Smooth muscle cell (in vitro differentiated cells): ENCODE measurements around the gene CALML3. TPM values are rescaled to one million over a fixed set of nuclear protein-coding genes. Genes with fewer than 3 reads are reported as not detected.
A peak's percentile ranks its signal among the peaks of the same experiment; 100 is the strongest.

Experiments used
- DNase-seq: peaks from one replicate; lab custom pipeline; 2025; ENCODE audit not compliant: unreplicated experiment; lab: John Stamatoyannopoulos, UW
- H2AFZ ChIP-seq: fragments of 200-600 bp; sonication (generic); 2 replicates; pipeline ENCODE4 v1.6.0; 2016; ENCODE audit warnings: antibody characterized with exemption, low read depth, mild to moderate bottlenecking
- H3F3A ChIP-seq: fragments of 200-600 bp; sonication (generic); 2 replicates; pipeline ENCODE4 v1.6.0; 2017; ENCODE audit warnings: antibody characterized with exemption, low read depth
- H3K27ac ChIP-seq: fragments of 200-600 bp; sonication (generic); 2 replicates; pipeline ENCODE4 v1.5.1; 2016; ENCODE audit warnings: low read depth, mild to moderate bottlenecking
- H3K27me3 ChIP-seq: fragments of 200-600 bp; sonication (generic); 2 replicates; pipeline ENCODE4 v1.6.1; 2016; ENCODE audit warnings: low read depth, mild to moderate bottlenecking
- H3K36me3 ChIP-seq: fragments of 200-600 bp; sonication (generic); 2 replicates; pipeline ENCODE4 v1.5.1; 2016; ENCODE audit warnings: low read depth
- H3K4me1 ChIP-seq: fragments of 200-600 bp; sonication (generic); 2 replicates; pipeline ENCODE4 v1.5.1; 2016; ENCODE audit warnings: low read depth
- H3K4me2 ChIP-seq: fragments of 200-600 bp; sonication (generic); 2 replicates; pipeline ENCODE4 v1.6.0; 2016; ENCODE audit warnings: mild to moderate bottlenecking
- H3K4me3 ChIP-seq: fragments of 200-600 bp; sonication (generic); 2 replicates; pipeline ENCODE4 v1.5.1; 2016; ENCODE audit warnings: mild to moderate bottlenecking
- H3K79me2 ChIP-seq: fragments of 200-600 bp; sonication (generic); 2 replicates; pipeline ENCODE4 v1.6.0; 2016; ENCODE audit warnings: low read depth, mild to moderate bottlenecking
- H3K9ac ChIP-seq: fragments of 200-600 bp; sonication (generic); 2 replicates; pipeline ENCODE4 v1.6.0; 2016; ENCODE audit warnings: low read depth
- H3K9me3 ChIP-seq: fragments of 200-600 bp; sonication (generic); replicated peaks from 2 replicates; pipeline ENCODE4 v1.5.1; 2016; ENCODE audit warnings: low read depth
- H4K20me1 ChIP-seq: fragments of 200-600 bp; sonication (generic); 2 replicates; pipeline ENCODE4 v1.6.0; 2016; ENCODE audit warnings: low read depth
- WGBS: methylation state at CpG from one replicate; pipeline ENCODE4 v1.1.7; 2016; ENCODE audit warnings: low lambda C conversion rate; 5-methylcytosine and 5-hydroxymethylcytosine counted together
- polyA plus RNA-seq: library from polyadenylated mRNA; unstranded; fragments of >200 nt; fragmentation: Nextera tagmentation; extraction: Ambion mirVana; gene quantifications from 2 replicates; pipeline ENCODE4 v1.2.1, GENCODE V29; 2016
- total RNA-seq: library from RNA; depleted of rRNA; stranded (reverse); fragments of >200 nt; gene quantifications from 2 replicates; pipeline ENCODE4 v1.2.3, GENCODE V29; 2014
- TF ChIP-seq, protein P1 (sequence below): fragments of 200-600 bp; sonication (generic); IDR thresholded peaks from 2 replicates; pipeline ENCODE4 v1.5.1; 2017; ENCODE audit warnings: borderline replicate concordance, mild to moderate bottlenecking, antibody characterized with exemption; ENCODE audit not compliant: insufficient read depth, poor library complexity, severe bottlenecking

The CALML3 gene
- total and polyA plus RNA-seq, 2 experiments from 2014 or later = 0.49 TPM; not detected in 1

DNA sequence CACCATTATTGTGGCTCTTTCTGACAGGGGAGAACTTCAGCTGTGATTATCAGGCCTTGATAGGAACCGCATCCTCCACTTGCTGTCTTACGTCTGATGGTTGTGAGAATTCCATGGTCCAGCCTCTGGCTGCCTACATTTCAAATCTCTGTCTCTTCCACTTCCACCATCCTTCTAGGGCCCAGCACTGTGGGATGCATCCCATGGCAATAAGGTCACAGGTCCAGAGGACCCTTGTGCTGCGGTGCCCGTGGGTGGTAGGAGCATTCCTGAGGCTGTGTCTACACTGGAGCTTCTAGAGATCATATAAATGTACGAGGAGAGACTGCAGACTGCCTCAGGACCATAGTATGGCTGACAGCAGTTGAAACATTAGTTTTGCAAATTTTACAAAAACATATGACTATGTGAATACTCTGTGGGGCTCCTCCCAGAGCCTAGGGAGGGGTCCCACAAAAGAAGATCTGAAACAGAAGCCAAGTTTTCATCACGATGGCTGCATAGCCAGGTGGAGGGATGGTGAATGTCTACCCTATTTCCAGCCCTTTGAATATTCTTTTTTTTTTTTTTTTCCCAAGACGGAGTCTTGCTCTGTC is 11.8 kb downstream of the CALML3 start:
- no peak overlapping the region for H3K4me2 ChIP-seq
- no peak for DNase-seq
- H3K36me3 ChIP-seq = no peaks in the 10 kb centered on the region
- H3K27ac ChIP-seq = no peak overlapping the region
- WGBS = 85% methylated on average over 7 of the region's 7 CpGs
- no peaks in the 10 kb centered on the region for H3K79me2 ChIP-seq
- no peaks in the 10 kb centered on the region for H3K4me1 ChIP-seq
- no peaks in the 10 kb centered on the region for H3K9me3 ChIP-seq
- no peak overlapping the region for H3K4me3 ChIP-seq
- H2AFZ ChIP-seq = no peak overlapping the region
- no peak overlapping the region for H3K9ac ChIP-seq
- H3F3A ChIP-seq = peaks cover 26% of the 10 kb centered on the region
- no peaks in the 10 kb centered on the region for H3K27me3 ChIP-seq
- TF ChIP-seq, protein P1, sequence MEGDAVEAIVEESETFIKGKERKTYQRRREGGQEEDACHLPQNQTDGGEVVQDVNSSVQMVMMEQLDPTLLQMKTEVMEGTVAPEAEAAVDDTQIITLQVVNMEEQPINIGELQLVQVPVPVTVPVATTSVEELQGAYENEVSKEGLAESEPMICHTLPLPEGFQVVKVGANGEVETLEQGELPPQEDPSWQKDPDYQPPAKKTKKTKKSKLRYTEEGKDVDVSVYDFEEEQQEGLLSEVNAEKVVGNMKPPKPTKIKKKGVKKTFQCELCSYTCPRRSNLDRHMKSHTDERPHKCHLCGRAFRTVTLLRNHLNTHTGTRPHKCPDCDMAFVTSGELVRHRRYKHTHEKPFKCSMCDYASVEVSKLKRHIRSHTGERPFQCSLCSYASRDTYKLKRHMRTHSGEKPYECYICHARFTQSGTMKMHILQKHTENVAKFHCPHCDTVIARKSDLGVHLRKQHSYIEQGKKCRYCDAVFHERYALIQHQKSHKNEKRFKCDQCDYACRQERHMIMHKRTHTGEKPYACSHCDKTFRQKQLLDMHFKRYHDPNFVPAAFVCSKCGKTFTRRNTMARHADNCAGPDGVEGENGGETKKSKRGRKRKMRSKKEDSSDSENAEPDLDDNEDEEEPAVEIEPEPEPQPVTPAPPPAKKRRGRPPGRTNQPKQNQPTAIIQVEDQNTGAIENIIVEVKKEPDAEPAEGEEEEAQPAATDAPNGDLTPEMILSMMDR = no peak
- H4K20me1 ChIP-seq = no peaks in the 10 kb centered on the region

DNA sequence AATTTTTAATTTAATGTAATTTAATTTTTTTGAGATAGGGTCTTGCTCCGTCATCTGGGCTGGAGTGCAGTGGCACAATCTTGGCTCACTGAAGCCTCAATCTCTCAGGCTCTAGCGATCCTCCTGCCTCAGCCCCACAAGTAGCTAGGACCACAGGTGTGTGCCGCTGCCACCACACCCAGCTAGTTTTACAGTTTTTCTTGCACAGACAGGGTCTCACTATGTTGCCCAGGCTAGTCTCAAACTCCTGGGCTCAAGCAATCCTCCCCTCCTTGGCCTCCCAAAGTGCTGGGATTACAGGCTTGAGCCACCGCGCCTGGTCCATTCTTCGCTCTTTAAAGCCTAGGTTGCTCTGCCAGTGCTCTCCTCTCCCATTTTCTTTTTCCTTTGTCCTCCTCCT is 12.9 kb downstream of the CALML3 start:
- no peak overlapping the region for H3K4me2 ChIP-seq
- H3K4me3 ChIP-seq = no peak overlapping the region
- TF ChIP-seq, protein P1 = no peak
- H3K36me3 ChIP-seq = no peaks in the 10 kb centered on the region
- no peak for DNase-seq
- WGBS = 96% methylated on average over 6 of the region's 6 CpGs
- H3K79me2 ChIP-seq = no peaks in the 10 kb centered on the region
- no peak overlapping the region for H2AFZ ChIP-seq
- no peak overlapping the region for H3K9ac ChIP-seq
- H3K27me3 ChIP-seq = no peaks in the 10 kb centered on the region
- no peaks in the 10 kb centered on the region for H3K4me1 ChIP-seq
- H3F3A ChIP-seq = peaks cover 26% of the 10 kb centered on the region
- peak overlapping the region; percentile 86 for H3K27ac ChIP-seq
- H3K9me3 ChIP-seq = peaks cover 8% of the 10 kb centered on the region
- no peaks in the 10 kb centered on the region for H4K20me1 ChIP-seq

DNA sequence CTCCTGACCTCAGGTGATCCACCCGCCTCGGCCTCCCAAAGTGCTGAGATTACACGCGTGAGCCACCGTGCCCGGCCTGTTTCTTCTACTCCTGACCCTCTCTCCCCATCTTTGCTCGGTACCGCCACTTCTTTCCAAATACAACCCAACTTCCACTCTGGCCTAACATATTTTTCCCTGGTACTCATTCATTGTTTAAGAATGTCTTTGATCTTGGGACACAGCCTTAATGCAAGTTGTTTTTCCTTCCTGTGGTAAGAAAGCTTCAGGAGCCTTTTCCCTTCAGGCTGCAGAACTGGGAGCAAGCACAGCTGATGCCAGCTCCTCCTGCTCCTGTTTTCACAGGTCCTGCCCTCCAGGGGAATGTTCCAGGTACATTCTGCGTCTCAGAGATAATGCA is 13.7 kb downstream of the CALML3 start:
- H3K9me3 ChIP-seq = peaks cover 9% of the 10 kb centered on the region
- no peaks in the 10 kb centered on the region for H3K4me1 ChIP-seq
- H3K36me3 ChIP-seq = no peaks in the 10 kb centered on the region
- no peak overlapping the region for H3K4me3 ChIP-seq
- DNase-seq = no peak
- TF ChIP-seq, protein P1 = no peak
- H3K9ac ChIP-seq = no peak overlapping the region
- peaks cover 26% of the 10 kb centered on the region for H3F3A ChIP-seq
- H4K20me1 ChIP-seq = no peaks in the 10 kb centered on the region
- WGBS = 60% methylated on average over 9 of the region's 9 CpGs
- no peaks in the 10 kb centered on the region for H3K79me2 ChIP-seq
- peak overlapping the region; percentile 71 for H3K4me2 ChIP-seq
- H2AFZ ChIP-seq = no peak overlapping the region
- H3K27ac ChIP-seq = peak overlapping the region; percentile 86
- H3K27me3 ChIP-seq = no peaks in the 10 kb centered on the region
